ENCODE results near the gene FTO. TPM values are rescaled to one million over a fixed set of nuclear protein-coding genes. Genes with fewer than 3 reads are reported as not detected.

FTO gene
- polyA plus RNA-seq, 1 donor from 2014 or later, result 80.1 TPM

DNA sequence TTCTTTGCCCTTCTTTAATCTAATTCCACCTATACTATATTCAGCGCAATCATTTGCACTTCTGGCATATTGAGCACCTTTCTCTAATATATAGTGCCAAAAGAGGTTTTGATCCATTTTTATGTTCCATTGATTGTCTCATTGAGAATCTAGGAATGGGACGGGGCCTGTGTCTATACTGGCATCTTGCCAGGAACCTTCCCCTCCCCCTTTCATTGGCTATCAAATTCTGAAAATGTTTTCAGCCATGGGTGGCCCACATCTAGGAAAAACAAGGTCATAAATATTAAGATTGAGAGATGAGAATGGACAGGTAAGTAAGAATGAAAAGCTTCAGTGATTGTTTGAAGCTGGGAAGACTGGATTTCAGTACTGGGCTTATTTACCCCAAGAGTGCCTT is 159.9 kb downstream of the FTO start:
- Histone ChIP-seq H3K27me3 (ENCODE audit: insufficient read depth, low read depth, low read length) (no peaks in the 10 kb centered on the region), H4K20me1 (ENCODE audit: insufficient read depth) (no peaks in the 10 kb centered on the region), H3K4me3 (ENCODE audit: low read length) (no peak overlapping the region), H3K79me2 (replicated peaks; ENCODE audit: insufficient read depth, low read length) (no peaks in the 10 kb centered on the region), H3K9me3 (ENCODE audit: low read length) (no peaks in the 10 kb centered on the region), H3K4me2 (ENCODE audit: low read length) (no peak overlapping the region), H3K9ac (ENCODE audit: low read length) (no peak overlapping the region), H2AFZ (ENCODE audit: low read depth, low read length) (no peak overlapping the region), H3K9me2 (ENCODE audit: insufficient read depth, low read length) (no peaks in the 10 kb centered on the region), H3K36me3 (ENCODE audit: insufficient read depth, low read length) (peaks cover 4% of the 10 kb centered on the region), H3F3A (ENCODE audit: insufficient read depth, low read length, poor library complexity, severe bottlenecking) (no peaks in the 10 kb centered on the region), H3K27ac (ENCODE audit: low read length) (no peak overlapping the region)
- no peak for TF ChIP-seq MXI1 (conservative IDR thresholded peaks at IDR 0.05; ENCODE audit: poor library complexity, severe bottlenecking)
- TF ChIP-seq, protein P1, sequence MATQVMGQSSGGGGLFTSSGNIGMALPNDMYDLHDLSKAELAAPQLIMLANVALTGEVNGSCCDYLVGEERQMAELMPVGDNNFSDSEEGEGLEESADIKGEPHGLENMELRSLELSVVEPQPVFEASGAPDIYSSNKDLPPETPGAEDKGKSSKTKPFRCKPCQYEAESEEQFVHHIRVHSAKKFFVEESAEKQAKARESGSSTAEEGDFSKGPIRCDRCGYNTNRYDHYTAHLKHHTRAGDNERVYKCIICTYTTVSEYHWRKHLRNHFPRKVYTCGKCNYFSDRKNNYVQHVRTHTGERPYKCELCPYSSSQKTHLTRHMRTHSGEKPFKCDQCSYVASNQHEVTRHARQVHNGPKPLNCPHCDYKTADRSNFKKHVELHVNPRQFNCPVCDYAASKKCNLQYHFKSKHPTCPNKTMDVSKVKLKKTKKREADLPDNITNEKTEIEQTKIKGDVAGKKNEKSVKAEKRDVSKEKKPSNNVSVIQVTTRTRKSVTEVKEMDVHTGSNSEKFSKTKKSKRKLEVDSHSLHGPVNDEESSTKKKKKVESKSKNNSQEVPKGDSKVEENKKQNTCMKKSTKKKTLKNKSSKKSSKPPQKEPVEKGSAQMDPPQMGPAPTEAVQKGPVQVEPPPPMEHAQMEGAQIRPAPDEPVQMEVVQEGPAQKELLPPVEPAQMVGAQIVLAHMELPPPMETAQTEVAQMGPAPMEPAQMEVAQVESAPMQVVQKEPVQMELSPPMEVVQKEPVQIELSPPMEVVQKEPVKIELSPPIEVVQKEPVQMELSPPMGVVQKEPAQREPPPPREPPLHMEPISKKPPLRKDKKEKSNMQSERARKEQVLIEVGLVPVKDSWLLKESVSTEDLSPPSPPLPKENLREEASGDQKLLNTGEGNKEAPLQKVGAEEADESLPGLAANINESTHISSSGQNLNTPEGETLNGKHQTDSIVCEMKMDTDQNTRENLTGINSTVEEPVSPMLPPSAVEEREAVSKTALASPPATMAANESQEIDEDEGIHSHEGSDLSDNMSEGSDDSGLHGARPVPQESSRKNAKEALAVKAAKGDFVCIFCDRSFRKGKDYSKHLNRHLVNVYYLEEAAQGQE (IDR thresholded peaks at IDR 0.05; ENCODE audit: borderline replicate concordance), result no peak
- no peak for TF ChIP-seq POLR2AphosphoS5 (IDR thresholded peaks at IDR 0.05)
- TF ChIP-seq, protein P2, sequence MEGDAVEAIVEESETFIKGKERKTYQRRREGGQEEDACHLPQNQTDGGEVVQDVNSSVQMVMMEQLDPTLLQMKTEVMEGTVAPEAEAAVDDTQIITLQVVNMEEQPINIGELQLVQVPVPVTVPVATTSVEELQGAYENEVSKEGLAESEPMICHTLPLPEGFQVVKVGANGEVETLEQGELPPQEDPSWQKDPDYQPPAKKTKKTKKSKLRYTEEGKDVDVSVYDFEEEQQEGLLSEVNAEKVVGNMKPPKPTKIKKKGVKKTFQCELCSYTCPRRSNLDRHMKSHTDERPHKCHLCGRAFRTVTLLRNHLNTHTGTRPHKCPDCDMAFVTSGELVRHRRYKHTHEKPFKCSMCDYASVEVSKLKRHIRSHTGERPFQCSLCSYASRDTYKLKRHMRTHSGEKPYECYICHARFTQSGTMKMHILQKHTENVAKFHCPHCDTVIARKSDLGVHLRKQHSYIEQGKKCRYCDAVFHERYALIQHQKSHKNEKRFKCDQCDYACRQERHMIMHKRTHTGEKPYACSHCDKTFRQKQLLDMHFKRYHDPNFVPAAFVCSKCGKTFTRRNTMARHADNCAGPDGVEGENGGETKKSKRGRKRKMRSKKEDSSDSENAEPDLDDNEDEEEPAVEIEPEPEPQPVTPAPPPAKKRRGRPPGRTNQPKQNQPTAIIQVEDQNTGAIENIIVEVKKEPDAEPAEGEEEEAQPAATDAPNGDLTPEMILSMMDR (IDR thresholded peaks at IDR 0.05; ENCODE audit: poor library complexity, severe bottlenecking), result no peak
- TF ChIP-seq SMC3 (conservative IDR thresholded peaks at IDR 0.05; ENCODE audit: poor library complexity), result no peak
- no peak for TF ChIP-seq EZH2 (IDR thresholded peaks at IDR 0.05; ENCODE audit: borderline replicate concordance, insufficient read depth, low read length, poor library complexity, severe bottlenecking)
- no peak for TF ChIP-seq EP300 (conservative IDR thresholded peaks at IDR 0.05; ENCODE audit: poor library complexity, severe bottlenecking)
- no peak for TF ChIP-seq TAF1 (IDR thresholded peaks at IDR 0.05; ENCODE audit: low read depth)
- TF ChIP-seq RAD21 (conservative IDR thresholded peaks at IDR 0.05), result no peak

DNA sequence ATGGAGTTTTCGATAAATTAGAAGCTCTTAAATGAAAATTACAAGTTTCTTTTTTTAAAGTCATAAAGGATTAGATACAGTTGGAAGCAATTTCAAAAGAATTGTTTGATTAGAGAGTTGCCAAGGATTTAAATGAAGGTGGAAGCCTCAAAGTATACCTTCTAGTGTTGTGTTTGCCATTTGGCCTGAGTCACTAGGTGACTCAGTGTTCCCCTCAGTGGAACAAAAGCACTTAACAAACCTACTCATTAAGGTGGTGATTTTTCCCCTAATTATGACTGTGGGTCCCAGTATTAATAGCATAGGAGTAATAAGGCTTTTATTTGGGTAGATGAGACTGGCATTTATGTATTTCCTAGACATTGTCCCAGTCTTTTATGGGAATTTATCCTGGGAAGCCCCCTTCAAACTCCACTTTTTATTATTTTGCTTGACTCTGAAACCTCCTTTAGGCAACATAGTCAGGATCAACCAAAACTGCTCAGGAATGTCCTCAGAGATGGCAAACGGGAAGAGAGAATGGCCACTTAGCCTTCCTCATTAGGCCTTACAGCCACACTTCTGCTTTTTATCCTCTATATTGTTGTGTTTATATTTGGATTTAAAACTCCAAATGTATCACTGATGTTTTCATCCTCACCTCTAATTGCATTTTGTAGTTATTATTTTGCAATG is 161.0 kb downstream of the FTO start:
- H3F3A ChIP-seq (ENCODE audit: insufficient read depth, low read length, poor library complexity, severe bottlenecking), result no peaks in the 10 kb centered on the region
- no peaks in the 10 kb centered on the region for H3K9me3 ChIP-seq (ENCODE audit: low read length)
- no peaks in the 10 kb centered on the region for H3K79me2 ChIP-seq (replicated peaks; ENCODE audit: insufficient read depth, low read length)
- H3K4me3 ChIP-seq (ENCODE audit: low read length), result no peak overlapping the region
- TF ChIP-seq RAD21 (conservative IDR thresholded peaks at IDR 0.05) (no peak), EZH2 (IDR thresholded peaks at IDR 0.05; ENCODE audit: borderline replicate concordance, insufficient read depth, low read length, poor library complexity, severe bottlenecking) (no peak), EP300 (conservative IDR thresholded peaks at IDR 0.05; ENCODE audit: poor library complexity, severe bottlenecking) (no peak), POLR2AphosphoS5 (IDR thresholded peaks at IDR 0.05) (no peak), TAF1 (IDR thresholded peaks at IDR 0.05; ENCODE audit: low read depth) (no peak), MXI1 (conservative IDR thresholded peaks at IDR 0.05; ENCODE audit: poor library complexity, severe bottlenecking) (no peak), SMC3 (conservative IDR thresholded peaks at IDR 0.05; ENCODE audit: poor library complexity) (no peak)
- TF ChIP-seq, protein P1 (IDR thresholded peaks at IDR 0.05; ENCODE audit: borderline replicate concordance), result no peak
- TF ChIP-seq, protein P2 (IDR thresholded peaks at IDR 0.05; ENCODE audit: poor library complexity, severe bottlenecking), result no peak
- no peaks in the 10 kb centered on the region for H3K27me3 ChIP-seq (ENCODE audit: insufficient read depth, low read depth, low read length)
- H3K27ac ChIP-seq (ENCODE audit: low read length), result no peak overlapping the region
- H2AFZ ChIP-seq (ENCODE audit: low read depth, low read length), result no peak overlapping the region
- no peak overlapping the region for H3K4me2 ChIP-seq (ENCODE audit: low read length)
- no peak overlapping the region for H3K9ac ChIP-seq (ENCODE audit: low read length)
- H3K36me3 ChIP-seq (ENCODE audit: insufficient read depth, low read length), result peaks cover 4% of the 10 kb centered on the region
- no peaks in the 10 kb centered on the region for H3K9me2 ChIP-seq (ENCODE audit: insufficient read depth, low read length)
- H4K20me1 ChIP-seq (ENCODE audit: insufficient read depth), result no peaks in the 10 kb centered on the region

Data from neural cell (in vitro differentiated cells).